ENCODE data around the gene TDRD7.

DNA sequence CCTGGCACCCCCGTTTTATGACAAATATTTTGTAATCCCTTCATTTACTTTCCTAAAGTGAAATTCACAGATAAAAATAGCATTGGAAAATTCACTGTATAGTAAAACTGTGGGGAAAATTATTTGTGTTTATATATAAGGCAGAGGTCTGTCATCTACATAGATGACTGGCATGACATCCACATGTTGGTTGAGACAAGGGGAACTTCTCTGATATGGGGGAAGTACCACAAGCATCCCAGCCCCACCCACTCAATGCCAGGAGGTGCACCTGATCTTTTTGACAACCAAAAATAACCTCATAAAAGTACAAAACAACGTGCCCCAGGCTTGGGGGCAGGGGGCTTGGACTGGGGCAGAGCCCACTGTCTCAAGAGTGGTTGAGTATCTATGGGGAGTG, 6.3 kb upstream of the TDRD7 start:
- TF ChIP-seq TAF1 (IDR thresholded peaks at IDR 0.05; ENCODE audit: borderline replicate concordance, insufficient read depth, low read length): no peak
- no peak for TF ChIP-seq SIN3A (IDR thresholded peaks at IDR 0.05; ENCODE audit: borderline replicate concordance, insufficient read depth, low read length)
- TF ChIP-seq POLR2AphosphoS5 (IDR thresholded peaks at IDR 0.05; ENCODE audit: low read depth, low read length): no peak
- TF ChIP-seq, protein P1, sequence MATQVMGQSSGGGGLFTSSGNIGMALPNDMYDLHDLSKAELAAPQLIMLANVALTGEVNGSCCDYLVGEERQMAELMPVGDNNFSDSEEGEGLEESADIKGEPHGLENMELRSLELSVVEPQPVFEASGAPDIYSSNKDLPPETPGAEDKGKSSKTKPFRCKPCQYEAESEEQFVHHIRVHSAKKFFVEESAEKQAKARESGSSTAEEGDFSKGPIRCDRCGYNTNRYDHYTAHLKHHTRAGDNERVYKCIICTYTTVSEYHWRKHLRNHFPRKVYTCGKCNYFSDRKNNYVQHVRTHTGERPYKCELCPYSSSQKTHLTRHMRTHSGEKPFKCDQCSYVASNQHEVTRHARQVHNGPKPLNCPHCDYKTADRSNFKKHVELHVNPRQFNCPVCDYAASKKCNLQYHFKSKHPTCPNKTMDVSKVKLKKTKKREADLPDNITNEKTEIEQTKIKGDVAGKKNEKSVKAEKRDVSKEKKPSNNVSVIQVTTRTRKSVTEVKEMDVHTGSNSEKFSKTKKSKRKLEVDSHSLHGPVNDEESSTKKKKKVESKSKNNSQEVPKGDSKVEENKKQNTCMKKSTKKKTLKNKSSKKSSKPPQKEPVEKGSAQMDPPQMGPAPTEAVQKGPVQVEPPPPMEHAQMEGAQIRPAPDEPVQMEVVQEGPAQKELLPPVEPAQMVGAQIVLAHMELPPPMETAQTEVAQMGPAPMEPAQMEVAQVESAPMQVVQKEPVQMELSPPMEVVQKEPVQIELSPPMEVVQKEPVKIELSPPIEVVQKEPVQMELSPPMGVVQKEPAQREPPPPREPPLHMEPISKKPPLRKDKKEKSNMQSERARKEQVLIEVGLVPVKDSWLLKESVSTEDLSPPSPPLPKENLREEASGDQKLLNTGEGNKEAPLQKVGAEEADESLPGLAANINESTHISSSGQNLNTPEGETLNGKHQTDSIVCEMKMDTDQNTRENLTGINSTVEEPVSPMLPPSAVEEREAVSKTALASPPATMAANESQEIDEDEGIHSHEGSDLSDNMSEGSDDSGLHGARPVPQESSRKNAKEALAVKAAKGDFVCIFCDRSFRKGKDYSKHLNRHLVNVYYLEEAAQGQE (IDR thresholded peaks at IDR 0.05; ENCODE audit: insufficient read depth in 1 of 2, low read depth in 2 of 2, low read length in 2 of 2): no peak
